Caco-2 (cell line): ENCODE measurements around the gene CEACAM16. TPM values are rescaled to one million over a fixed set of nuclear protein-coding genes. Genes with fewer than 3 reads are reported as not detected.

ENCODE experiments used
- BruUV-seq: library from RNA; stranded (reverse); fragments of 400-500 nt; replicated peaks from 2 replicates; lab custom pipeline; 2021; lab: Mats Ljungman, UMichigan
- CTCF ChIA-PET: fragments of 300-600 bp; sonication (Branson Sonifier 250); formaldehyde crosslinking; loops from one replicate; lab custom pipeline; 2022; ENCODE audit warnings: antibody characterized with exemption; lab: Charles Lee
- POLR2A ChIA-PET: fragments of 300-600 bp; sonication (Branson Sonifier 250); formaldehyde crosslinking; loops from one replicate; lab custom pipeline; 2022; ENCODE audit warnings: antibody characterized with exemption; lab: Charles Lee
- DNase-seq, 2 experiments: peaks; one replicate each; pipeline versions ENCODE4 v3.0.0 to v3.0.0-alpha.2; 2020 to 2022
- H3K27me3 ChIP-seq: replicated peaks from 2 replicates; pipeline ENCODE4 v1.6.0; 2011; ENCODE audit warnings: low read length; ENCODE audit not compliant: control insufficient read depth, insufficient read depth
- H3K36me3 ChIP-seq: 2 replicates; pipeline ENCODE4 v1.5.1; 2011; ENCODE audit warnings: low read length; ENCODE audit not compliant: control insufficient read depth, insufficient read depth
- H3K4me1 ChIP-seq: fragments of 250-450 bp; sonication (Bioruptor Pico); 2 replicates; pipeline ENCODE4 v1.5.1; 2020; ENCODE audit warnings: mild to moderate bottlenecking
- H3K4me3 ChIP-seq: 2 replicates; pipeline ENCODE4 v1.5.1; 2011; ENCODE audit warnings: low read depth, mild to moderate bottlenecking, control low read depth, low read length
- H3K9me3 ChIP-seq: fragments of 250-450 bp; sonication (Bioruptor Pico); 2 replicates; pipeline ENCODE4 v1.5.1; 2020; ENCODE audit warnings: mild to moderate bottlenecking, moderate library complexity
- H3K27ac Mint-ChIP-seq: one replicate; pipeline ENCODE4 v1.8.0; 2022; ENCODE audit warnings: mixed read lengths; ENCODE audit not compliant: unreplicated experiment
- H3K27me3 Mint-ChIP-seq: one replicate; pipeline ENCODE4 v1.8.0; 2022; ENCODE audit warnings: mixed read lengths; ENCODE audit not compliant: insufficient read depth, unreplicated experiment
- H3K36me3 Mint-ChIP-seq: one replicate; pipeline ENCODE4 v1.8.0; 2022; ENCODE audit warnings: mild to moderate bottlenecking, mixed read lengths; ENCODE audit not compliant: insufficient read depth, unreplicated experiment
- H3K4me1 Mint-ChIP-seq: one replicate; pipeline ENCODE4 v1.8.0; 2022; ENCODE audit warnings: low read depth, mixed read lengths; ENCODE audit not compliant: unreplicated experiment
- H3K4me3 Mint-ChIP-seq: one replicate; pipeline ENCODE4 v1.8.0; 2022; ENCODE audit warnings: mild to moderate bottlenecking, moderate library complexity, mixed read lengths; ENCODE audit not compliant: unreplicated experiment
- H3K9me3 Mint-ChIP-seq: one replicate; pipeline ENCODE4 v1.8.0; 2022; ENCODE audit warnings: mixed read lengths; ENCODE audit not compliant: unreplicated experiment
- intact Hi-C: fragments of 100-400 bp; cut with micrococcal nuclease; formaldehyde crosslinking; loops from one replicate; pipeline ENCODE4 v1.10.0; 2022; ENCODE audit not compliant: unreplicated experiment
- microRNA-seq: library from miRNA; unstranded; fragments of <30 nt; microRNA quantifications from one replicate; pipeline ENCODE4 v1.2.0, GENCODE V29; 2022
- total RNA-seq: library from RNA; stranded (reverse); gene quantifications from 2 replicates; pipeline ENCODE4 v1.2.3, GENCODE V29; 2022
- TF ChIP-seq, protein P1 (sequence below), 2 experiments: fragments of 200-600 bp in 1 of 2; IDR thresholded peaks; 1 replicate in 1 of 2; 2 replicates in 1 of 2; pipeline versions ENCODE4 v1.5.1 to v1.8.0; 2011 to 2022; ENCODE audit warnings: antibody characterized with exemption in 1 of 2, control low read depth in 1 of 2, inconsistent platforms in 1 of 2, low read depth in 1 of 2, low read length in 1 of 2, mild to moderate bottlenecking in 1 of 2, moderate library complexity in 1 of 2; ENCODE audit not compliant: insufficient read depth in 1 of 2, severe bottlenecking in 1 of 2, unreplicated experiment in 1 of 2

Gene CEACAM16
- total RNA-seq, 1 experiment from 2014 or later, result not detected

DNA sequence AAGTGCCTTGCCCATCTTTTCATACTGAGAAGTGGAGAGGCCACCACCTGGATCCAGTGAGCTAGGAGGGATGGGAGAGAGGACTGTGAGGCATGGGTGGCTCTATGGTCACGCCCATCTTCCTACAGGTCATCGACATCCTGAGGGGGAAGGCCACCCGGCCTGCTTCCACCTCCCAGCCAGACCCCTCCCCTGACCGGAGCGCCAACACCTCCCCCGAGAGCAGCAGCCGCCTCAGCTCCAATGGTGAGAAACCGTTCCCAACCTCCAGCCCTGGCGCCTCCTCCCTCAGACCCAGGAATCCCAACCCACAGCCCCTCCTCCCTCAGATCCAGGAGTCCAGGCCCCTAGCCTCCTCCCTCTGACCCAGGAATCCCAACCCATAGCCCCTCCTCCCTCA, 59.6 kb downstream of the CEACAM16 start:
- Histone ChIP-seq H3K9me3 (no peaks in the 10 kb centered on the region), H3K27me3 (no peaks in the 10 kb centered on the region), H3K4me3 (no peak overlapping the region), H3K36me3 (peaks cover 1% of the 10 kb centered on the region; the same call in 1 of the 2 replicates), H3K4me1 (peaks cover 11% of the 10 kb centered on the region)
- intact Hi-C loops, result no loop called here
- Mint-ChIP-seq H3K4me1 (no peaks in the 10 kb centered on the region), H3K27me3 (no peaks in the 10 kb centered on the region), H3K9me3 (no peaks in the 10 kb centered on the region), H3K4me3 (no peak overlapping the region), H3K36me3 (peaks cover 17% of the 10 kb centered on the region), H3K27ac (no peak overlapping the region)
- POLR2A ChIA-PET, result no interaction called here
- BruUV-seq, result no TSS peak
- CTCF ChIA-PET, result interaction anchor here (1.5 kb wide), 1 partner anchor 12 kb away, joined by 3 read pairs; no protein-coding TSS in a partner anchor
- TF ChIP-seq, protein P1, sequence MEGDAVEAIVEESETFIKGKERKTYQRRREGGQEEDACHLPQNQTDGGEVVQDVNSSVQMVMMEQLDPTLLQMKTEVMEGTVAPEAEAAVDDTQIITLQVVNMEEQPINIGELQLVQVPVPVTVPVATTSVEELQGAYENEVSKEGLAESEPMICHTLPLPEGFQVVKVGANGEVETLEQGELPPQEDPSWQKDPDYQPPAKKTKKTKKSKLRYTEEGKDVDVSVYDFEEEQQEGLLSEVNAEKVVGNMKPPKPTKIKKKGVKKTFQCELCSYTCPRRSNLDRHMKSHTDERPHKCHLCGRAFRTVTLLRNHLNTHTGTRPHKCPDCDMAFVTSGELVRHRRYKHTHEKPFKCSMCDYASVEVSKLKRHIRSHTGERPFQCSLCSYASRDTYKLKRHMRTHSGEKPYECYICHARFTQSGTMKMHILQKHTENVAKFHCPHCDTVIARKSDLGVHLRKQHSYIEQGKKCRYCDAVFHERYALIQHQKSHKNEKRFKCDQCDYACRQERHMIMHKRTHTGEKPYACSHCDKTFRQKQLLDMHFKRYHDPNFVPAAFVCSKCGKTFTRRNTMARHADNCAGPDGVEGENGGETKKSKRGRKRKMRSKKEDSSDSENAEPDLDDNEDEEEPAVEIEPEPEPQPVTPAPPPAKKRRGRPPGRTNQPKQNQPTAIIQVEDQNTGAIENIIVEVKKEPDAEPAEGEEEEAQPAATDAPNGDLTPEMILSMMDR (IDR thresholded peaks at IDR 0.05; ENCODE audit: insufficient read depth in 1 of 2, low read depth in 1 of 2, low read length in 1 of 2, severe bottlenecking in 1 of 2, unreplicated experiment in 1 of 2), result no peak
- DNase-seq, result no peak

DNA sequence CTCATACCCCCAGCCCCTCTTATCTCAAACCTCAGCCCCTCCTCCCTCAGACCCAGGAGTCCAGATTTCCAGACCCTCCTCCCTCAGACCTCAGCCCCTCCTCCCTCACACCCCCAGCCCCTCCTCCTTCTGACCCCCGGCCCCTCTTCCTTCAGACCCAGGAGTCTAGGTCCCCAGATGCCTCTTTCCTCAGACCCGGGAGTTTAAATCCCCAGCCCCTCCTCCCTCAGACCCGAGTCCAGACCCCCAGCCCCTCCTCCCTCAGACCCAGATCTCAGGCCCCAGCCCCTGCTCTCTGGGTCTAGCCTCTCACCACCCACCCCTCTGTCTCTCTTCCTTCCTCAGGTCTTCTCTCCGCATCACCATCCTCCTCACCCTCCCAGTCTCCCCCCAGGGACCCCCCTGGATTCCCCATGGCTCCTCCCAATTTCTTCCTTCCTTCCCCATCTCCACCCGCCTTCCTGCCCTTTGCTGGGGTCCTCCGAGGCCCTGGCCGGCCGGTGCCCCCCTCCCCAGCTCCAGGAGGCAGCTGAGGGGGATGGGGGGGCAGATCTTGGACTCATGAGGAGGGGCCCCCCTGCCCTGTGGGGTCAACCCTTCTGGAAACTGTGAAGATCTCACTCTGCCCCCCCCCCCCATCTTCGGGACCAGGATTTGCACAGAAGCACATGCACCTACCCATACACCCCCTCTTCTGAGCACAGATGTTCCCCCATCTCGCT, 60.3 kb downstream of the CEACAM16 start:
- no peaks in the 10 kb centered on the region for H3K27me3 Mint-ChIP-seq
- H3K36me3 Mint-ChIP-seq, result peaks cover 16% of the 10 kb centered on the region
- BruUV-seq, result no TSS peak
- POLR2A ChIA-PET, result no interaction called here
- no peaks in the 10 kb centered on the region for H3K27me3 ChIP-seq
- DNase-seq, result no peak
- no peaks in the 10 kb centered on the region for H3K9me3 Mint-ChIP-seq
- peaks cover 1% of the 10 kb centered on the region; the same call in 1 of the 2 replicates for H3K36me3 ChIP-seq
- no peak overlapping the region for H3K27ac Mint-ChIP-seq
- H3K4me1 ChIP-seq, result peaks cover 8% of the 10 kb centered on the region
- no peak overlapping the region for H3K4me3 ChIP-seq
- no peak overlapping the region for H3K4me3 Mint-ChIP-seq
- TF ChIP-seq, protein P1 (IDR thresholded peaks at IDR 0.05; ENCODE audit: insufficient read depth in 1 of 2, low read depth in 1 of 2, low read length in 1 of 2, severe bottlenecking in 1 of 2, unreplicated experiment in 1 of 2), result no peak
- H3K4me1 Mint-ChIP-seq, result no peaks in the 10 kb centered on the region
- intact Hi-C loops, result no loop called here
- no peaks in the 10 kb centered on the region for H3K9me3 ChIP-seq
- CTCF ChIA-PET, result no interaction called here

Small RNA genes within 50 kb of the gene (microRNA-seq; reads per million reads assigned to microRNA genes)
- gene MIR4531 (not detected), gene MIR8085 (not detected)

Other genes starting within 250 kb of the CEACAM16 start
- gene ZNF180, start 198.6 kb upstream of the CEACAM16 start, total RNA-seq, result 9.1 and 13.3 TPM in 2 replicates
- gene CEACAM20, start 169.5 kb upstream of the CEACAM16 start, total RNA-seq, result 0.16 TPM in 1 of 2 replicates, not detected in the other
- gene IGSF23, start 85.6 kb upstream of the CEACAM16 start, total RNA-seq, result 3.9 and 6.8 TPM in 2 replicates
- gene PVR, start 55.2 kb upstream of the CEACAM16 start, total RNA-seq, result 86.5 and 93.8 TPM in 2 replicates
- 2.9 and 3.3 TPM in 2 replicates for gene CEACAM19, start 27.7 kb upstream of the CEACAM16 start, total RNA-seq
- 15.5 and 21.3 TPM in 2 replicates for gene BCL3, start 49.6 kb downstream of the CEACAM16 start, total RNA-seq
- 42.3 and 43.6 TPM in 2 replicates for gene CBLC, start 78.7 kb downstream of the CEACAM16 start, total RNA-seq
- gene BCAM, start 110.0 kb downstream of the CEACAM16 start, total RNA-seq, result 230 and 244 TPM in 2 replicates
- 257 and 258 TPM in 2 replicates for gene NECTIN2, start 147.1 kb downstream of the CEACAM16 start, total RNA-seq
- 205 and 227 TPM in 2 replicates for gene TOMM40, start 192.1 kb downstream of the CEACAM16 start, total RNA-seq
- 1,346 and 1,404 TPM in 2 replicates for gene APOE, start 206.6 kb downstream of the CEACAM16 start, total RNA-seq
- 246 and 250 TPM in 2 replicates for gene APOC1, start 215.5 kb downstream of the CEACAM16 start, total RNA-seq
- not detected in 2 replicates for gene APOC4, start 243.1 kb downstream of the CEACAM16 start, total RNA-seq
- not detected in 2 replicates for gene APOC2, start 246.9 kb downstream of the CEACAM16 start, total RNA-seq